ENCODE results near the gene ID1. TPM values are rescaled to one million over a fixed set of nuclear protein-coding genes. Genes with fewer than 3 reads are reported as not detected.

Gene ID1
- total and polyA plus RNA-seq, 10 of the 15 experiments (the other 5 are each of a cell fraction or from before 2014, with no cell fraction given) = 0.09 to 1.3 (median 0.47) TPM; not detected in 2

DNA sequence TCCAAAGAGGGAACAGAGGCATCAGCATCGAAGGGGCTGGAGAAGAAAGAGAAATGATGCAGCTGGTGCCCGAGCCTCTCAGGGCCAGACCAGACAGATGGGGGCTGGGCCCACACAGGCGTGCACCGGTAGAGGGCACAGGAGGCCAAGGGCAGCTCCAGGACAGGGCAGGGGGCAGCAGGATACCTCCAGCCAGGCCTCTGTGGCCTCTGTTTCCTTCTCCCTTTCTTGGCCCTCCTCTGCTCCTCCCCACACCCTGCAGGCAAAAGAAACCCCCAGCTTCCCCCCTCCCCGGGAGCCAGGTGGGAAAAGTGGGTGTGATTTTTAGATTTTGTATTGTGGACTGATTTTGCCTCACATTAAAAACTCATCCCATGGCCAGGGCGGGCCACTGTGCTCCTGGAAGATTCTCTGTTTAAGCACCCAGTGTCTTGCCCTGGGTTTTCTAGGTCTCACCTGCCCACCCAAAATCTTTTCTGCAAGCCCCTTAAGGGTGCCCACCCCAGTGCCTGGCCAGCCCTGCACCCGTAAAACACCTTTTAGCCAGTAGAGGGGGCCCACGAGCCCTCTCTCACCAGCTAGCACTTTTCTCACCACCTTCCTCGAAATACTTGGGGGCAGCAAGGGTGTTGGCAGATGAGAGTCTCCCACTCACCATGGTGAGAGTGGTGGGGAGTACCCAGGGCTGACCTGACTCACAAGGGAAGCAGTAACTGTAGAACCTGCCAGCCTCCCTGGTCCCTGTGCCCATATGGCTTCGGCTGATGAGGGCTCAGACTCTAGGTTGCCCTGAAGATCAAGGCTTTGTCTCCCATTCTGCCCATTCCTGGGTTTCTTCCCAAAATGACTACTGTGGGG lies 35.7 kb upstream of the ID1 start (continued):
- TF ChIP-seq BACH1 (IDR thresholded peaks at IDR 0.05; ENCODE audit: borderline replicate concordance) = no peak
- TF ChIP-seq, protein P1, sequence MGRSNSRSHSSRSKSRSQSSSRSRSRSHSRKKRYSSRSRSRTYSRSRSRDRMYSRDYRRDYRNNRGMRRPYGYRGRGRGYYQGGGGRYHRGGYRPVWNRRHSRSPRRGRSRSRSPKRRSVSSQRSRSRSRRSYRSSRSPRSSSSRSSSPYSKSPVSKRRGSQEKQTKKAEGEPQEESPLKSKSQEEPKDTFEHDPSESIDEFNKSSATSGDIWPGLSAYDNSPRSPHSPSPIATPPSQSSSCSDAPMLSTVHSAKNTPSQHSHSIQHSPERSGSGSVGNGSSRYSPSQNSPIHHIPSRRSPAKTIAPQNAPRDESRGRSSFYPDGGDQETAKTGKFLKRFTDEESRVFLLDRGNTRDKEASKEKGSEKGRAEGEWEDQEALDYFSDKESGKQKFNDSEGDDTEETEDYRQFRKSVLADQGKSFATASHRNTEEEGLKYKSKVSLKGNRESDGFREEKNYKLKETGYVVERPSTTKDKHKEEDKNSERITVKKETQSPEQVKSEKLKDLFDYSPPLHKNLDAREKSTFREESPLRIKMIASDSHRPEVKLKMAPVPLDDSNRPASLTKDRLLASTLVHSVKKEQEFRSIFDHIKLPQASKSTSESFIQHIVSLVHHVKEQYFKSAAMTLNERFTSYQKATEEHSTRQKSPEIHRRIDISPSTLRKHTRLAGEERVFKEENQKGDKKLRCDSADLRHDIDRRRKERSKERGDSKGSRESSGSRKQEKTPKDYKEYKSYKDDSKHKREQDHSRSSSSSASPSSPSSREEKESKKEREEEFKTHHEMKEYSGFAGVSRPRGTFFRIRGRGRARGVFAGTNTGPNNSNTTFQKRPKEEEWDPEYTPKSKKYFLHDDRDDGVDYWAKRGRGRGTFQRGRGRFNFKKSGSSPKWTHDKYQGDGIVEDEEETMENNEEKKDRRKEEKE (IDR thresholded peaks at IDR 0.05) = no peak
- no peak for TF ChIP-seq ETV6 (conservative IDR thresholded peaks at IDR 0.05 in 1 of 2, IDR thresholded peaks at IDR 0.05 in 1 of 2; ENCODE audit: borderline replicate concordance in 1 of 2, low read depth in 1 of 2)
- TF ChIP-seq, protein P2, sequence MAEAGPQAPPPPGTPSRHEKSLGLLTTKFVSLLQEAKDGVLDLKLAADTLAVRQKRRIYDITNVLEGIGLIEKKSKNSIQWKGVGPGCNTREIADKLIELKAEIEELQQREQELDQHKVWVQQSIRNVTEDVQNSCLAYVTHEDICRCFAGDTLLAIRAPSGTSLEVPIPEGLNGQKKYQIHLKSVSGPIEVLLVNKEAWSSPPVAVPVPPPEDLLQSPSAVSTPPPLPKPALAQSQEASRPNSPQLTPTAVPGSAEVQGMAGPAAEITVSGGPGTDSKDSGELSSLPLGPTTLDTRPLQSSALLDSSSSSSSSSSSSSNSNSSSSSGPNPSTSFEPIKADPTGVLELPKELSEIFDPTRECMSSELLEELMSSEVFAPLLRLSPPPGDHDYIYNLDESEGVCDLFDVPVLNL (IDR thresholded peaks at IDR 0.05; ENCODE audit: low read depth, low read length) = no peak
- TF ChIP-seq RAD21 (IDR thresholded peaks at IDR 0.05; ENCODE audit: insufficient read depth, low read depth, low read length) = peak; percentile 72
- TF ChIP-seq ZNF384 (IDR thresholded peaks at IDR 0.05; ENCODE audit: borderline replicate concordance, low read depth, low read length) = no peak
- no peak for TF ChIP-seq POU2F2 (IDR thresholded peaks at IDR 0.05; ENCODE audit: borderline replicate concordance, low read depth, low read length)
- no peak for TF ChIP-seq SMAD5 (IDR thresholded peaks at IDR 0.05; ENCODE audit: low read depth)
- TF ChIP-seq KLF5 (IDR thresholded peaks at IDR 0.05; ENCODE audit: partially characterized antibody) = no peak
- no peak for TF ChIP-seq EP300 (IDR thresholded peaks at IDR 0.05; ENCODE audit: borderline replicate concordance in 1 of 2, control insufficient read depth in 1 of 2, low read depth in 2 of 2, low read length in 2 of 2)
- peak; percentile 71 for TF ChIP-seq SMC3 (IDR thresholded peaks at IDR 0.05; ENCODE audit: borderline replicate concordance, low read length)
- TF ChIP-seq ZSCAN29 (IDR thresholded peaks at IDR 0.05) = no peak
- no peak for TF ChIP-seq BHLHE40 (IDR thresholded peaks at IDR 0.05; ENCODE audit: borderline replicate concordance in 1 of 2, low read depth in 2 of 2, low read length in 1 of 2)
- TF ChIP-seq CHD1 (IDR thresholded peaks at IDR 0.05; ENCODE audit: low read depth, low read length) = no peak
- TF ChIP-seq, protein P3, sequence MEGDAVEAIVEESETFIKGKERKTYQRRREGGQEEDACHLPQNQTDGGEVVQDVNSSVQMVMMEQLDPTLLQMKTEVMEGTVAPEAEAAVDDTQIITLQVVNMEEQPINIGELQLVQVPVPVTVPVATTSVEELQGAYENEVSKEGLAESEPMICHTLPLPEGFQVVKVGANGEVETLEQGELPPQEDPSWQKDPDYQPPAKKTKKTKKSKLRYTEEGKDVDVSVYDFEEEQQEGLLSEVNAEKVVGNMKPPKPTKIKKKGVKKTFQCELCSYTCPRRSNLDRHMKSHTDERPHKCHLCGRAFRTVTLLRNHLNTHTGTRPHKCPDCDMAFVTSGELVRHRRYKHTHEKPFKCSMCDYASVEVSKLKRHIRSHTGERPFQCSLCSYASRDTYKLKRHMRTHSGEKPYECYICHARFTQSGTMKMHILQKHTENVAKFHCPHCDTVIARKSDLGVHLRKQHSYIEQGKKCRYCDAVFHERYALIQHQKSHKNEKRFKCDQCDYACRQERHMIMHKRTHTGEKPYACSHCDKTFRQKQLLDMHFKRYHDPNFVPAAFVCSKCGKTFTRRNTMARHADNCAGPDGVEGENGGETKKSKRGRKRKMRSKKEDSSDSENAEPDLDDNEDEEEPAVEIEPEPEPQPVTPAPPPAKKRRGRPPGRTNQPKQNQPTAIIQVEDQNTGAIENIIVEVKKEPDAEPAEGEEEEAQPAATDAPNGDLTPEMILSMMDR (IDR thresholded peaks at IDR 0.05 in 2 of 3, conservative IDR thresholded peaks at IDR 0.05 in 1 of 3; ENCODE audit: control insufficient read depth in 2 of 3, extremely low read depth in 1 of 3, insufficient read depth in 1 of 3, low read depth in 3 of 3, low read length in 3 of 3) = peak; percentile 75 to 88 (median 88)
